GM12801 (cell line): ENCODE data around the gene HDAC4.

Experiments
- TF ChIP-seq, protein P1 (sequence below): IDR thresholded peaks from one replicate; pipeline ENCODE4 v1.5.1; 2011; ENCODE audit warnings: control low read depth; ENCODE audit not compliant: insufficient read length; ENCODE audit errors: extremely low read depth

Gene HDAC4

DNA sequence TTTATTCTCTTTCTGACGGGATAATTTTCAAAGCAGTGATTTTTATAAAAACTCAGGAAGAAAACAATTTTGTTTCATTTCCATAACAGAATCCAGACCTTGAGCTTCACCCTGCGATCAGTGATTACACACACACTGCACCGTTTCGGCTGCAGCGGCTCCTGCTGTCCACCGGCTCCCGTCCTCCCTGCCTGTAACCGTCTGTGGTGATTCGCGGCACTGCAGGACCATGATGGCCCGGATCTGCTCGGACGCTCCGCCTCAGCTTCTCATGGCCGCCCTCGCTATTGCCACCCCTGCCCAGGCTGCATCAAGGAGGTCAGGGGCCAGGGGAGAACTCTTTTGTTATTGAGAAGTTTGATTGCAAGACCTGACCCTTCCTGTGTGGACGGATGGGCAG lies 306.9 kb downstream of the HDAC4 start:
- TF ChIP-seq, protein P1, sequence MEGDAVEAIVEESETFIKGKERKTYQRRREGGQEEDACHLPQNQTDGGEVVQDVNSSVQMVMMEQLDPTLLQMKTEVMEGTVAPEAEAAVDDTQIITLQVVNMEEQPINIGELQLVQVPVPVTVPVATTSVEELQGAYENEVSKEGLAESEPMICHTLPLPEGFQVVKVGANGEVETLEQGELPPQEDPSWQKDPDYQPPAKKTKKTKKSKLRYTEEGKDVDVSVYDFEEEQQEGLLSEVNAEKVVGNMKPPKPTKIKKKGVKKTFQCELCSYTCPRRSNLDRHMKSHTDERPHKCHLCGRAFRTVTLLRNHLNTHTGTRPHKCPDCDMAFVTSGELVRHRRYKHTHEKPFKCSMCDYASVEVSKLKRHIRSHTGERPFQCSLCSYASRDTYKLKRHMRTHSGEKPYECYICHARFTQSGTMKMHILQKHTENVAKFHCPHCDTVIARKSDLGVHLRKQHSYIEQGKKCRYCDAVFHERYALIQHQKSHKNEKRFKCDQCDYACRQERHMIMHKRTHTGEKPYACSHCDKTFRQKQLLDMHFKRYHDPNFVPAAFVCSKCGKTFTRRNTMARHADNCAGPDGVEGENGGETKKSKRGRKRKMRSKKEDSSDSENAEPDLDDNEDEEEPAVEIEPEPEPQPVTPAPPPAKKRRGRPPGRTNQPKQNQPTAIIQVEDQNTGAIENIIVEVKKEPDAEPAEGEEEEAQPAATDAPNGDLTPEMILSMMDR = no peak

DNA sequence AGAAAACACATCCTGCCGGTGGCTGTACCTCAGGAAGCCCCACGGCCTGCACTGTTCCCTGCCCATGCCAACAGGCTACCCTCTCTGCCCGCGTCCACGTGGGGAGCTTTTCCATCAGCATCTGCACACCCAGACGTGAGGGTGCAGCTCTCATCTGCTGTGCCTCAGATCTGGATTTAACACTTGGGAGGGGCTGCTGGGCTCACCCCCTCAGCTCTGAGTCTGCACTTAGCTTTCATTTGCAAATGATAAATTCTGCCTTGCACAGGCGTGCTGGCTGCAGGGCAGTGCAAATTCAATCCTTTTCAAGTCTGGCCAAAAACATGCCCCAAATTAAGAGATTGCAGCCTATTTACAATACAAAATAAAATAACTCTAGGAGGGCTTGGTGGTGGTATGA lies 307.3 kb downstream of the HDAC4 start:
- TF ChIP-seq, protein P1 = no peak

DNA sequence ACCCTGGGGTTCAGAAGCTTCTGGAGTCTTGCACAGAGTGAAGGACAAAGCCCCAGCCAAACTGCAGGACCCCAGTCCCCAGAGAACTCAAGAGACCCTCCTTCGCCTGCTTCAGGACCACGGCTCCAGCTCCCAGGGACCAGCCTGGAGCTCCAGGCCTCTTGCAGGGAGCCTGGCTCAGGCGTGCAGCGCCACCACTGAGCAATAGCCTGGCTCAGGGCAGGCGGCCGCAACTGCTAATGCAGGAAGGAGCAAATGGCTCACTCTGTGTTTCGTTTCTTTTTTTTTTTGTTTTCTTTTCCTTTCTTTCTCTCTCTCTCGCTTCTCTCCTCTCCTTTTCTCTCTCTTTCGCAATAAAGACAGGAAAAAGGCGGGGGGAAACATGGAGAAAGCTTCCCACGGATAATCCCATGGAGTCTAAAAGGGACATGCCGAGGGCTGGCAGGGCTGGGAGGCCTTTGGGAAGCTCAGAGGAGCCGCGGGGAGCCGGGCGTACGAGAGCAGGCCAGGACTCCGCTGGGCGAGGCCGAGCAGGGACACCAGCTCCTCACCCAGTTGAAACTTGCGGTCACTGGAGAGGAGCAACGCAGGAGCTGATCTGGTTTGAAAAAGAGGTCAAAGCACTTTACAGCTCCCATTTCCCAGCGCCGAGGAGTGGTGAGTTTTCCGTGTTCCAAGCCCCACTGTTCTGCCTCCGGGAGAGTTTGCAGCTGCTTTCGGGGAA lies 308.1 kb downstream of the HDAC4 start:
- TF ChIP-seq, protein P1 = no peak

DNA sequence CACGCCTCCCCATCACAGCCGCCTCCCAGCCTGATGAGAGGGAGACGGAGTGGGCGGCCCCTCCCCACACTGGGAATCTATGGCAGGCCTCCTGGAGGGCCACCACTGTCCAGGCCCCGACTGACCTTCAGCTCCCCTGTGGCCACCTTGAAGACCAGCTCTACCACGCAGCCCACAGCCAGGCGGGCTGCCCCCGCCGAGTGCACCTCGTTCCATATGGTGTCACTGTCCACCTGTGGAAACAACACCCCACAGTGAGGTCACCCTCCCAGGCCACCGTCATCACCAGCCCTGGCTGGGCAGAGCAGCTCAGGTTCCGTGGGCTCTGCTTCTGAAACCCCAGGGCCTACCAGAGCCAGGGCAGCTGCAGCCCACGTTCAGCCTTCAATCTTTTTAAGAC lies 310.9 kb downstream of the HDAC4 start:
- TF ChIP-seq, protein P1 = no peak

DNA sequence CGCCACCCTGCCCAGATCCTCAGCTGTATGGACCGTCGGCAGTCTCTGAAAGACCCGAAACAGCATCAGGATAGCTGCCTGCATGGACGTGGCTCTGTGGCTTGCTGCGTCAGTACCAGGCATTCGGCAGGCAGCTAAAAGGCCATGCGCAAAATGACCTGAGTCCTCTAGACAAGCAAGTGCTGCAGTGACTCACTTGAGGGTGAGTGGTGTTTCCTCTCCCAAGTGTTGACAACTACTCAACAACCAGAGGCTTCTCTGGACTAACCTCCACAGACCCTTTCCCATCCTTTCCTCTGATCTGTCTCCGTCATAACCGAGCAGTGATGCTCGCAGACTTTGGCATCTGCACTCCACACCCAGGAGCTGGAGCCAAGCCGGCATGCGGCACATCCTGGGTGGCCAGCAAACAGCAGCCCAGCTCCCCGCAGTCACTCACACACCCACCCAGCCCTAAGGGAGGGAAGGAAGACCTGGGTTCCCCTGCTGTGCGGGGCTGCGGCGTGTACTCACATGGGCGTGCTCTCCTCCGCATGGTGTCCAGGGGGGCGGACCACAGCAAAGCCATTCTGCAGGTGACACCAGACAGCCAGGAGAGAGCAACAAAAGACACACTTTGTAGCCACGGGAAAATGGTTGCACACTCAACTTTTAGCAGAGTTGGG lies 313.6 kb downstream of the HDAC4 start:
- TF ChIP-seq, protein P1 = no peak

DNA sequence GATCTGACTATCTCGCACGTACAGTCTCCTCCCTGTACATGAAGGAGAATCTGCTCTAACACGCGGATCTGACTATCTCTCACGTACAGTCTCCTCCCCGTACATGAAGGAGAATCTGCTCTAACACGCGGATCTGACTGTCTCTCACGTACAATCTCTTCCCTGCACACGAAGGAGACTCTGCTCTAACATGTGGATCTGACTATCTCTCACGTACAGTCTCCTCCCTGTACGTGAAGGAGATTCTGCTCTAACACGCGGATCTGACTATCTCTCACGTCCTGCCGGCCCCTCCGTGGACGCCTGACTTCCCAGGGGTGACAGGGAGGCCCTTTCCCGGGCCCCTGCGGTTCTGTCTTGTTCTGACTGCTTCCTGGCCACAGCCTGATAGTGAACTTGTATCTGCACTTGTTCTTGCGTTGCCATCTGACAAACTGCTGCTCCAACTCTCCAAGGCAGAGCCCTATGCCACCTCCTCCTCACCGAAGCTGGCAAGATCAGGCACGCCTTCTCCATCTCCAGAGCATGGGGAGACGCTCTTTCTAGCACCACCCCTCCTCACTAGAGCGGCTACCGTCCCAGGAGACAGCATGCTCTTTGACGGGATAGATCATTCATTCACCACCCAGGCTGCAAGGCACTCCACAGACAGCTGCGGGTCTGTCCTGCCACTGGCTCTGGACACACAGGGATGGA lies 314.3 kb downstream of the HDAC4 start:
- TF ChIP-seq, protein P1 = no peak

DNA sequence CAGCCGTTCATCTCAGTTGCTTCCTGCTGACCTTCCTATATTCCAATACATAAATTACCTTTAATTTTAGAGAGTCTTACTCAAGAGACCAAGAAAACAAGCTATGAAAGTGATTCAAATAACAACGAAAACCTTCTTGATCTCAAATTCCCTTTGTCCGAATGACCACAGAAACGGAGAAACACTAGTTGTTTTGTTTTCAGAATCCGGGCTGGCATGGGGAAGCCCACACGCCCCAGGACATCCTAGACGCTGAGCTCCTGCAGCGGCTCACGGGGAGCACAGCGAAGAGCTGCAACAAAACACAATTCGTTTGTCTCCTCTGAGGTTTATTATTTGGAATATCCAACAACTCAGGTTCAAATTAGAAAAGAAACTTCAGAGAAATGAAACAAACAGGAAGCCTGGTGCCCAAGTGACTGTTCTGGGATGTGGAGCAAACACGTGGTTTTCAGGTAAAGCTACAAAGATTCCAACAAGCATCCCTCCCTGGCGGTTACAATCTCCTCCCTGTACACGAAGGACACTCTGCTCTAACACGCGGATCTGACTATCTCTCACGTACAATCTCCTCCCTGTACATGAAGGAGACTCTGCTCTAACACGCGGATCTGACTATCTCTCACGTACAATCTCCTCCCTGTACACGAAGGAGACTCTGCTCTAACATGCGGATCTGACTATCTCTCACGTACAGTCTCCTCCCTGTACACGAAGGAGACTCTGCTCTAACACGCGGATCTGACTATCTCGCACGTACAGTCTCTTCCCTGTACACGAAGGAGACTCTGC lies 315.4 kb downstream of the HDAC4 start:
- TF ChIP-seq, protein P1 = no peak
